GM21528 (cell line): Measurements from ENCODE around the gene CLCN7.
"Not testable (repeated sequence)": the region's sequence is repeated elsewhere in the genome, so short reads cannot be mapped to it uniquely, and the experiment has no call there.

Source experiments
- ATAC-seq: cut with Tn5 transposase; IDR thresholded peaks from one replicate; pipeline ENCODE4 v1.9.1; 2021; ENCODE audit warnings: mild to moderate bottlenecking, moderate library complexity; ENCODE audit not compliant: unreplicated experiment, low FRiP score

Gene CLCN7

GRCh38 chr16:1447965-1448364, 26.9 kb downstream of the CLCN7 start:
- ATAC-seq, result no peak

GRCh38 chr16:1446296-1447080, 28.3 kb downstream of the CLCN7 start:
- no peak for ATAC-seq

- no peak for ATAC-seq
Observed at GRCh38 chr16:1445518-1446203, 29.2 kb downstream of the CLCN7 start.

- ATAC-seq, result no peak
Observed at GRCh38 chr16:1444730-1445517, 29.9 kb downstream of the CLCN7 start.

GRCh38 chr16:1443980-1444729, 30.7 kb downstream of the CLCN7 start, which contains the start of gene CCDC154:
Gene CCDC154, minus strand, starts transcription at chr16:1444556. Its CDS starts 234 bp downstream, at chr16:1444322.
- ATAC-seq, result no peak

- no peak for ATAC-seq
Observed at GRCh38 chr16:1443403-1443973, 31.3 kb downstream of the CLCN7 start.

- no peak for ATAC-seq
Observed at GRCh38 chr16:1442697-1443096, 32.1 kb downstream of the CLCN7 start.

GRCh38 chr16:1441391-1441829, 33.4 kb downstream of the CLCN7 start:
- ATAC-seq, result no peak

- ATAC-seq, result not testable (repeated sequence)
Observed at GRCh38 chr16:1439699-1440074, 35.1 kb downstream of the CLCN7 start.

GRCh38 chr16:1439058-1439698, 35.6 kb downstream of the CLCN7 start:
- no peak for ATAC-seq

GRCh38 chr16:1438229-1439057, 36.4 kb downstream of the CLCN7 start:
- ATAC-seq, result no peak

- no peak for ATAC-seq
Observed at GRCh38 chr16:1437606-1438005, 37.2 kb downstream of the CLCN7 start.

- ATAC-seq, result no peak
Observed at GRCh38 chr16:1436731-1437355, 38.0 kb downstream of the CLCN7 start.

- no peak for ATAC-seq
Observed at GRCh38 chr16:1435921-1436697, 38.7 kb downstream of the CLCN7 start.

- no peak for ATAC-seq
Observed at GRCh38 chr16:1434644-1435592, 39.9 kb downstream of the CLCN7 start.

GRCh38 chr16:1433756-1434155, 41.1 kb downstream of the CLCN7 start:
- no peak for ATAC-seq

- no peak for ATAC-seq
Observed at GRCh38 chr16:1433263-1433560, 41.6 kb downstream of the CLCN7 start.
